Chondrocyte (in vitro differentiated cells): Measurements from ENCODE around the gene ARHGEF10L. TPM values are rescaled to one million over a fixed set of nuclear protein-coding genes. Genes with fewer than 3 reads are reported as not detected.

ENCODE experiments used
- DNase-seq: peaks from one replicate; pipeline ENCODE4 v3.0.0; 2021; ENCODE audit warnings: mixed read lengths, low spot score
- H3K27ac Mint-ChIP-seq: one replicate; pipeline ENCODE4 v1.8.0; 2021; ENCODE audit warnings: mild to moderate bottlenecking, moderate library complexity, mixed read lengths; ENCODE audit not compliant: unreplicated experiment
- H3K27me3 Mint-ChIP-seq: 2 replicates; pipeline ENCODE4 v1.8.0; 2021; ENCODE audit warnings: low read depth, mixed read lengths
- H3K36me3 Mint-ChIP-seq: 2 replicates; pipeline ENCODE4 v1.8.0; 2021; ENCODE audit warnings: low read depth, mixed read lengths
- H3K4me1 Mint-ChIP-seq: 2 replicates; pipeline ENCODE4 v1.8.0; 2021; ENCODE audit warnings: low read depth, mild to moderate bottlenecking, mixed read lengths
- H3K4me3 Mint-ChIP-seq: one replicate; pipeline ENCODE4 v1.8.0; 2021; ENCODE audit warnings: mild to moderate bottlenecking, moderate library complexity, mixed read lengths; ENCODE audit not compliant: unreplicated experiment
- H3K9me3 Mint-ChIP-seq: 2 replicates; pipeline ENCODE4 v1.8.0; 2021; ENCODE audit warnings: low read depth, mixed read lengths
- CTCF ChIP-seq: fragments of 200-600 bp; sonication (generic); IDR thresholded peaks from 2 replicates; pipeline ENCODE4 v1.5.0; 2021; ENCODE audit warnings: antibody characterized with exemption, mild to moderate bottlenecking, moderate library complexity
- total RNA-seq: library from RNA; stranded (reverse); gene quantifications from 3 replicates; pipeline ENCODE4 v1.2.1, GENCODE V29; 2021

ARHGEF10L gene
- total RNA-seq, 1 donor from 2014 or later = 40.0 TPM

GRCh38 chr1:17559615-17560419 lies 20.3 kb downstream of the ARHGEF10L start:
- no peak for DNase-seq
- Mint-ChIP-seq H3K36me3 (no peaks in the 10 kb centered on the region), H3K4me1 (peaks cover 55% of the 10 kb centered on the region), H3K27ac (peak overlapping the region; percentile 96), H3K27me3 (no peaks in the 10 kb centered on the region), H3K4me3 (no peak overlapping the region), H3K9me3 (no peaks in the 10 kb centered on the region)
- TF ChIP-seq CTCF = no peak

GRCh38 chr1:17561247-17561548 lies 21.7 kb downstream of the ARHGEF10L start:
- no peak for DNase-seq
- peak overlapping the region; percentile 19 for H3K4me3 Mint-ChIP-seq
- H3K27me3 Mint-ChIP-seq = no peaks in the 10 kb centered on the region
- no peak for TF ChIP-seq CTCF
- H3K9me3 Mint-ChIP-seq = no peaks in the 10 kb centered on the region
- H3K27ac Mint-ChIP-seq = peak overlapping the region; percentile 96
- peaks cover 69% of the 10 kb centered on the region for H3K4me1 Mint-ChIP-seq
- H3K36me3 Mint-ChIP-seq = no peaks in the 10 kb centered on the region

GRCh38 chr1:17561561-17561985 lies 22.1 kb downstream of the ARHGEF10L start:
- H3K4me3 Mint-ChIP-seq = no peak overlapping the region
- DNase-seq = no peak
- no peaks in the 10 kb centered on the region for H3K9me3 Mint-ChIP-seq
- no peaks in the 10 kb centered on the region for H3K36me3 Mint-ChIP-seq
- H3K27me3 Mint-ChIP-seq = no peaks in the 10 kb centered on the region
- H3K4me1 Mint-ChIP-seq = peaks cover 73% of the 10 kb centered on the region
- no peak for TF ChIP-seq CTCF
- peak overlapping the region; percentile 96 for H3K27ac Mint-ChIP-seq

GRCh38 chr1:17562375-17562774 lies 22.9 kb downstream of the ARHGEF10L start:
- no peak for TF ChIP-seq CTCF
- peaks cover 80% of the 10 kb centered on the region for H3K4me1 Mint-ChIP-seq

GRCh38 chr1:17563494-17564281 lies 24.2 kb downstream of the ARHGEF10L start:
- DNase-seq = no peak
- Mint-ChIP-seq H3K36me3 (no peaks in the 10 kb centered on the region), H3K4me3 (no peak overlapping the region), H3K4me1 (peaks cover 93% of the 10 kb centered on the region), H3K27me3 (no peaks in the 10 kb centered on the region), H3K27ac (peak overlapping the region; percentile 29), H3K9me3 (no peaks in the 10 kb centered on the region)
- TF ChIP-seq CTCF = no peak

More at GRCh38 chr1:17562375-17562774, 22.9 kb downstream of the ARHGEF10L start:
- H3K27ac Mint-ChIP-seq = peak overlapping the region; percentile 96
- H3K9me3 Mint-ChIP-seq = no peaks in the 10 kb centered on the region
- H3K27me3 Mint-ChIP-seq = no peaks in the 10 kb centered on the region
- DNase-seq = no peak
- no peak overlapping the region for H3K4me3 Mint-ChIP-seq
- H3K36me3 Mint-ChIP-seq = no peaks in the 10 kb centered on the region
